NCI-H2196 treated with DMSO at 0.1 percent for 48 hours (cell line): ENCODE measurements around the gene MCM9.
"Not testable (repeated sequence)": the region's sequence is repeated elsewhere in the genome, so short reads cannot be mapped to it uniquely, and the experiment has no call there.

Experiments
- DNase-seq: peaks from one replicate; lab custom pipeline; 2025; ENCODE audit not compliant: unreplicated experiment; lab: John Stamatoyannopoulos, UW

MCM9 gene

GRCh38 chr6:118800394-118801071, 134.4 kb downstream of the MCM9 start:
- peak; percentile 76 for DNase-seq

DNA sequence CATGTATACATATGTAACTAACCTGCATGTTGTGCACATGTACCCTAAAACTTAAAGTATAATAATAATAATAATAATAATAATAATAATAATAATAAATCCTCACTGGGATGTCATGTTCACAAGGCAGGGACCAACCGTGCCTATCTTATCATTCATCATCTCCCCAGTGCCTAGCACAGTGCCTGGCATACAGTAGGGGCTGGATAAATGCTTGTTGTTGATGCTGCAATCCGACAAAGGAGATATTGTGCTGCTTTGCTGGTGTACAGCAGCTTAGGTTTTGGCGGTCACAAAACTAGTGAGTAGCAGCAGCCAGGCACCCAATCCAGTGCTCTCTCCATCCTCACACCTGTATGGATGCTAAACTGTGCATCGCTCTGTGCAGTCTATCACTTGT, 135.1 kb downstream of the MCM9 start:
- no peak for DNase-seq

DNA sequence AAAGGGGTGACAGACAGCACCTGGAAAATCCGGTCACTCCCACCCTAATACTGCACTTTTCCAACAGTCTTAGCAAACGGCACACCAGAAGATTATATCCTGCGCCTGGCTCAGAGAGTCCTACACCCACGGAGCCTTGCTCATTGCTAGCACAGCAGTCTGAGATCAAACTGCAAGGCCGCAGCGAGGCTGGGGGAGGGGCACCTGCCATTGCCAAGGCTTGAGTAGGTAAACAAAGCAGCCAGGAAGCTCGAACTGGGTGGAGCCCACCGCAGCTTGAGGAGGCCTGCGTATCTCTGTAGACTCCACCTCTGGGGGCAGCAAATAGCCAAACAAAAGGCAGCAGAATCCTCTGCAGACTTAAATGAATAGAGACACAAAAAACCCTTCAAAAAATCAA, 138.4 kb downstream of the MCM9 start:
- not testable (repeated sequence) for DNase-seq

DNA sequence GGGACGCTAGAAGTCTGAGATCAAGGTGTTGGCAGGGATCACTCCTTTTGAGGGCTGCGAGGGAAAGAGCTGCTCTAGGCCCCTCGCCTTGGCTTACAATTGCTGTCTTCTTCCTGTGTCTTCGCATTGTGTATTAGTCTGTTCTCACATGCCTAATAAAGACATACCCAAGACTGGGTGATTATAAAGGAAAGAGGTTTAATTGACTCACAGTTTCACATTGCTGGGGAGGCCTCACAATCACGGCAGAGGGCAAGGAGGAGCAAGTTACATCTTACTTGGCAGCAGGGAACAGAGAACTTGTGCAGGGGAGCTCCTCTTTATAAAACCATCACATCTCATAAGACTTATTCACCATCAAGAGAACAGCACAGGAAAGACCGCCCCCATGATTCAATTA, 143.5 kb downstream of the MCM9 start:
- no peak for DNase-seq

GRCh38 chr6:118789954-118790353, 145.0 kb downstream of the MCM9 start:
- DNase-seq = no peak

DNA sequence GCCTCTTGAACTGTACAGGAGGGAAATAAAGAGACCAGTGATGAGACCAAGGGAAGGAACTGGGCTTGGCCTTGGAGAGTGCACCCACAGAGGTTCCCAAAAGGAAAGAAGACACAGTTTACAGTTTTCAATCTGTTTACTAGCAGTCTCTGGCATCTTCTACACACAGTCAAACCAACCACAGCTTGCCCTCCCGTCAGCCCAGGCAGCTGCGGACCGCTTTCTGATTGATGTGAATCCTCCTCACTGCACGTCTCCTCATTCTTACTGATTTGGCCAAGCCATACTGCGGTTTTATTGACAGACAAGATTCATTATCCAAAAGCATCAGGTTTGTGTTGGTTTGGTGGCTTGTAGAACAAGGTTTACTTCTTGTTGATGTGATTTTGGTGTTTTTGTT, 145.5 kb downstream of the MCM9 start:
- no peak for DNase-seq

DNA sequence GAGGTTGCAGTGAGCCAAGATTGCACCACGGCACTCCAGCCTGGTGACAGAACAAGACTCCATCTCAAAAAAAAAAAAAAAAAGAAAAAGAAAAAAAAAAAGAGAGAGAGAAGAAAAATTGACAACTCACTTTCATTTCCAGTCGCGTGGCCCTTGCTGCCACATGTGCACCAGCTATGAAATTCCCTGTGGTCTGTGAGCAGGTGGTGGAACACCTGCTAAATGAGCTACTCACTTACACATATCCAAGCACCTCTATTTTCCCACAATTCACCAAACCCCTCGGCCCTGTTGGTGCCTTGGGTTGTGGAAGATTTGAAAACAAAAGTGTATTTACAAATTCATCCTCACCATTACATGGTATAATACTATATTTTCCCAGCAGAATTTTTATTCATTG, 146.3 kb downstream of the MCM9 start:
- no peak for DNase-seq

DNA sequence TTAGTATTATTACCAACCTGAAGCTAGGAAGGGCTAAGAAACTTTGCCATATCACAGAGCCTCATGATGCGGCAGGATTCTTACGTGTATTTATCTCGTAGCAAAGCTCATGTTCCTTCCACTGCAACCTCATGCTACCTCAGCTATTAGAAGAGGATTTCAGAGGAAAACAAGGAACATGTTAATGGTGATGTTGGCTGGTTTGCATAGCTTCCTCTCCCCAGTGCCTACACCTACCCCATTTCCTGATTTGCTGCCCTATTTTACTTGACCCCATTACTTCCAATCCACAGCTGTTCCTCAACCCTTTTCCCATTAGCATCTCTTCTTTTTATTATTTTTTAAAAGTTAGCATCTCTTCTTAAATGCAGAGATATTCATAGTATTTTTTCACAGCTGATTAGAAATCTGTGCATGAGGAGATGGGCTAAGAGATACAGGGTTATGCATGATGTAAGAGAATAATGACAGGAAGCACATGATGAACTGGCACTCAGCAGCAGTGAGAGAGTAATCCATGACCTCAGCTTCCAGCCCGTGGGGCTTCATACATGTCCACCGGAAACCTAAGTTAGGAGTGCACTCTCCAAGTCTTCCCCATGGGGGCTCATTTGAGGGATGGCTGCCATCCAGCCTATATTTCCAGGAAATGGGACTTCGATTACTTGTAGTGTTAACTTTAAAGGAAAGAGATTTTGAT, 147.1 kb downstream of the MCM9 start:
- DNase-seq = no peak

GRCh38 chr6:118786596-118787453, 148.1 kb downstream of the MCM9 start:
- no peak for DNase-seq

DNA sequence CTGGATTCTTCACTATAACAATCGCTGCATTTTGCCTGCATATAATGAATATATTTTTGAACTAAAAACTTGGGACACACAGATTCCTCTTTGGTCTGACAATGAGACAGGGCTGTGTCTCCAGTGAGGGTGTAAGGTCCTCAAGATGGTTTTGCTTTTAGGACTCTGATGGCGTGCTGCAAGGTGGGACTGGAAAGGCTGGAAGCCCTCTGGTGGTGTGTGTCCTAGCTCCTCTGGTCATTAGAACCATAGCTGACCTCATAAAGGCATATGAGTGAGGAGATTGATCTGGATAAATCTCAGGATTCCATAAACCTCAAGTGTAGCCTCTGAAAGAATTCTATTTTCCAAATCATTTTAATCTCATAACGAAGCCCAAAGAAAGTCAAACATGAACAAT, 149.4 kb downstream of the MCM9 start:
- no peak for DNase-seq

DNA sequence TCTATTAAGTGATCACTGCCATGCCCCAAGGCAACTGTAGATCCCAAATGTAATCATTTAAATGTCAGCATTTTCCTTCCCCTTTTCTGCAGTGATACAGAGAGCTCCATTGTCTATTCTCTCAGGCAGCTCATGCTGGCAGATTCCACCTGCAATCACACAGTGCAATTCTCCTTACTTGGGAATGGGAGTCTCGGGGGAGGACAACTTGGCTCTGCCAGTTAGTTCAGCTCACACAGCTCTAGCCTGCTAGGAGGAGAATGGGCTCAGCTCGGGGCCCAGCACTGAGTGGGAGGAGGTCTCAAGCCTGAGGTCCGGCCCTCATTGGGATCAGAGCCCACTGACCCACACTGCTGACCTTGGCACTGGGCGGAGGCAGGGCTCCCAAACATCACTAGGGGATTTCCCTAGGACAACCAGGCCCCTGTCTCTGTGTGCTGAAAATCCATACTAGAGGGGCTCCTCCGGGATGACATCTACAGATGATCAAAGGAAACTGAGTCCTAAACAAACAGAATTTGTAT, 150.3 kb downstream of the MCM9 start:
- no peak for DNase-seq

- DNase-seq = no peak
Measured at GRCh38 chr6:118783931-118784550, 150.9 kb downstream of the MCM9 start.

DNA sequence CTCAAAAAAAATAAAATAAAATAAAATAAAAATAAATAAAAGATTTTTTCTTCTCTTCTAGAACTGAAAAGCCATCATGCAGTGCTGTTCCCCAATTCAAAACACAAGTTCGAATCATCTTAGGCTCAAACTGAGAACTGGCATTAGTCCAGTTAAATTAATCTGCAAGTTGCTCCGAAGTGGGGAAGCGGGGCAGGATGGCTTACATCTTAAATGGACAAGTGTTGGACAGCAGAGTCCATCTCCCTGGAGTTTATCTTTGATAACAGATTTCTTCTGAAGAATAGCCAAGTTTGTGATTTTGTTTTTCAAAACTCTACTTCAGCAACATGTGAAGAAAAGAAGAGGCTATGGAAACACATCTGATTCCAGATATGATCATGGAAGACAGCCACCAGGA, 152.3 kb downstream of the MCM9 start:
- DNase-seq = no peak

- DNase-seq = no peak
Measured at GRCh38 chr6:118781897-118782296, 153.1 kb downstream of the MCM9 start.

GRCh38 chr6:118780668-118781067, 154.3 kb downstream of the MCM9 start:
- no peak for DNase-seq

- DNase-seq = no peak
Measured at GRCh38 chr6:118776607-118777549, 158.1 kb downstream of the MCM9 start.

DNA sequence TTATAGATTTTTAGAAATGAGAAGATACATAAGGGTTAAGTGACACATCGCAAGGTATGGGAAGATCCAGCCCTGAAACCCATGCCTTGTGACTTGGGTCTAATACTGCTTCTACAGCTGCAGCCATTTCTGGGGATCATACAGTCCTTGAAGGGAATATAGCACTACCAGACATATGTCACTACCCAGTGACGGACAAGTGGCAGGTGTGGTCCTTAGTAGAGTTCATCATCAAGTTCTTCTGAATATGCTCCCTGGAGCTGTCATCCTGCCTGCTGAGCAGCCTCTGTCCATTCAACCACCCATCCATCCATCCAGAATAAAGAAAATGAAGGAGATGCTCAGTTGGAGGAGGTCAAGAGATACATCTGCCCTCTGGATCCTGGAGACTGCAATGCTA, 159.6 kb downstream of the MCM9 start:
- DNase-seq = no peak

DNA sequence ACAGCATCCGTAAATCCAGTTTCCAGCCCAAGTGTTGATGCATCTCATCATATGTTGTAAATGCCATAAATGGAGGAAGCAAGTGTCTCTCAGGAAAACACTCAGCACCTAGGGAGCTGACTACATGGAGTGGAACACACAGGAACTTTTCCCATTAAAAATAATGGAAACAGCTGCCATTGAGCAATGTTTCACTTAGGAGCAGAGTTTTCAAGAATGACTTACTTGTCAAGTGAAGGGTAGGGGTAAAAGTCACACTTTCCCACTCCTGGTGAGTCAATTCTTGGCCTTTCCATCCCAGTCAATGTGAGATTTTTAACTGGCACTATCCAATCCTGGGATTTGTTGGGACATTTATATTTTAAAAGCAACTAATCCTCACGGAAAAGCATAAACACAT, 160.4 kb downstream of the MCM9 start:
- no peak for DNase-seq

- DNase-seq = no peak
Measured at GRCh38 chr6:118772886-118773285, 162.1 kb downstream of the MCM9 start.

GRCh38 chr6:118771253-118771652, 163.7 kb downstream of the MCM9 start:
- no peak for DNase-seq
